OCI-LY3 (cell line): ENCODE results near the gene OR51B6.

Source experiments
- H2AFZ ChIP-seq: fragments of 200-600, 300-600 bp; shearing (Covaris generic); 2 replicates; pipeline ENCODE4 v1.6.0; 2014; ENCODE audit warnings: antibody characterized with exemption, low read depth, low read length
- H3K27ac ChIP-seq: fragments of 200-600, 300-600 bp; sonication (generic); 2 replicates; pipeline ENCODE4 v1.5.1; 2014; ENCODE audit warnings: mild to moderate bottlenecking, low read length, moderate library complexity, mixed read lengths
- H3K27me3 ChIP-seq: fragments of 200-600, 300-600 bp; sonication (generic); 2 replicates; pipeline ENCODE4 v1.6.1; 2014; ENCODE audit warnings: low read depth, low read length, mixed read lengths
- H3K36me3 ChIP-seq: fragments of 200-600, 300-600 bp; sonication (generic); replicated peaks from 2 replicates; pipeline ENCODE3; 2014; ENCODE audit warnings: low read depth, low read length, mixed read lengths
- H3K4me1 ChIP-seq: fragments of 300-600, 200-600 bp; sonication (generic); 2 replicates; pipeline ENCODE4 v1.6.1; 2014; ENCODE audit warnings: low read length, mixed read lengths
- H3K4me2 ChIP-seq: fragments of 200-600, 300-600 bp; sonication (generic); 2 replicates; pipeline ENCODE4 v1.6.1; 2014; ENCODE audit warnings: low read length, mixed read lengths
- H3K4me3 ChIP-seq: fragments of 300-600, 200-600 bp; sonication (generic); 2 replicates; pipeline ENCODE4 v1.5.1; 2014; ENCODE audit warnings: antibody characterized with exemption, mild to moderate bottlenecking, low read length, moderate library complexity
- H3K79me2 ChIP-seq: fragments of 300-600, 200-600 bp; shearing (Covaris generic); 2 replicates; pipeline ENCODE4 v1.6.1; 2014; ENCODE audit warnings: mild to moderate bottlenecking, low read length, mixed read lengths
- H3K9ac ChIP-seq: fragments of 300-600, 200-600 bp; shearing (Covaris generic); 2 replicates; pipeline ENCODE4 v1.6.0; 2014; ENCODE audit warnings: mild to moderate bottlenecking, low read length, moderate library complexity
- H3K9me3 ChIP-seq: fragments of 200-600, 300-600 bp; shearing (Covaris generic); 2 replicates; pipeline ENCODE4 v1.6.1; 2014; ENCODE audit warnings: low read length, mixed read lengths; ENCODE audit not compliant: insufficient read depth
- H4K20me1 ChIP-seq: fragments of 200-600, 300-600 bp; sonication (generic); 2 replicates; pipeline ENCODE4 v1.6.1; 2016; ENCODE audit warnings: low read length, mixed read lengths; ENCODE audit not compliant: insufficient read depth
- EZH2phosphoT487 ChIP-seq: fragments of 200-600 bp; shearing (Covaris generic); IDR thresholded peaks from 2 replicates; pipeline ENCODE4 v1.6.1; 2018; ENCODE audit warnings: antibody characterized with exemption, mixed run types, low read depth
- TF ChIP-seq, protein P1 (sequence below): fragments of 200-600, 300-600 bp; sonication (generic); IDR thresholded peaks from 2 replicates; pipeline ENCODE4 v1.5.1; 2014; ENCODE audit warnings: antibody characterized with exemption, low read length, low read depth

Gene OR51B6

DNA sequence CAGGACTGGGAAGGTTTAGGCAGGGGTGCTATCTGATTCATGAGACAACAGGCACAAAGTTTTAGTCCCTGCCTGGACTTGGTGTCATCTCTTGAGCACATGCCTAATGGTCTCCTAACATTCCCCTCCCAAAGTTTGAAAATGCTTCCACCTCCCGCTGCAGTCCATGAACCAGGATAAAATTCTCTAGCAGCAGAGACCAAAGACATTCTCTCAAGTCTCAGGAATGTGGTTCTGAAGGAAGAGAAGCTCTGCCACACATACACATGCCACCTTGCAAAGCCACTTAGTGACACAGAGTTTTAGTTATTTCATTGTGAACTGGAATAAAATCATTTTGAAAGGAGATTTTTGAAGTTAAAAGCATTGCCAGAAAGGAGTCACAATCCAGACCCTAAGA lies 15.5 kb downstream of the OR51B6 start:
- Histone ChIP-seq H3K79me2 (no peaks in the 10 kb centered on the region), H3K36me3 (no peaks in the 10 kb centered on the region), H3K27me3 (no peaks in the 10 kb centered on the region), H4K20me1 (no peaks in the 10 kb centered on the region), H3K4me3 (no peak overlapping the region), H3K4me1 (peaks cover 24% of the 10 kb centered on the region), H2AFZ (no peak overlapping the region), H3K9ac (no peak overlapping the region), H3K27ac (no peak overlapping the region), H3K9me3 (no peaks in the 10 kb centered on the region), H3K4me2 (no peak overlapping the region)
- no peak for TF ChIP-seq EZH2phosphoT487
- TF ChIP-seq, protein P1, sequence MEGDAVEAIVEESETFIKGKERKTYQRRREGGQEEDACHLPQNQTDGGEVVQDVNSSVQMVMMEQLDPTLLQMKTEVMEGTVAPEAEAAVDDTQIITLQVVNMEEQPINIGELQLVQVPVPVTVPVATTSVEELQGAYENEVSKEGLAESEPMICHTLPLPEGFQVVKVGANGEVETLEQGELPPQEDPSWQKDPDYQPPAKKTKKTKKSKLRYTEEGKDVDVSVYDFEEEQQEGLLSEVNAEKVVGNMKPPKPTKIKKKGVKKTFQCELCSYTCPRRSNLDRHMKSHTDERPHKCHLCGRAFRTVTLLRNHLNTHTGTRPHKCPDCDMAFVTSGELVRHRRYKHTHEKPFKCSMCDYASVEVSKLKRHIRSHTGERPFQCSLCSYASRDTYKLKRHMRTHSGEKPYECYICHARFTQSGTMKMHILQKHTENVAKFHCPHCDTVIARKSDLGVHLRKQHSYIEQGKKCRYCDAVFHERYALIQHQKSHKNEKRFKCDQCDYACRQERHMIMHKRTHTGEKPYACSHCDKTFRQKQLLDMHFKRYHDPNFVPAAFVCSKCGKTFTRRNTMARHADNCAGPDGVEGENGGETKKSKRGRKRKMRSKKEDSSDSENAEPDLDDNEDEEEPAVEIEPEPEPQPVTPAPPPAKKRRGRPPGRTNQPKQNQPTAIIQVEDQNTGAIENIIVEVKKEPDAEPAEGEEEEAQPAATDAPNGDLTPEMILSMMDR = no peak

DNA sequence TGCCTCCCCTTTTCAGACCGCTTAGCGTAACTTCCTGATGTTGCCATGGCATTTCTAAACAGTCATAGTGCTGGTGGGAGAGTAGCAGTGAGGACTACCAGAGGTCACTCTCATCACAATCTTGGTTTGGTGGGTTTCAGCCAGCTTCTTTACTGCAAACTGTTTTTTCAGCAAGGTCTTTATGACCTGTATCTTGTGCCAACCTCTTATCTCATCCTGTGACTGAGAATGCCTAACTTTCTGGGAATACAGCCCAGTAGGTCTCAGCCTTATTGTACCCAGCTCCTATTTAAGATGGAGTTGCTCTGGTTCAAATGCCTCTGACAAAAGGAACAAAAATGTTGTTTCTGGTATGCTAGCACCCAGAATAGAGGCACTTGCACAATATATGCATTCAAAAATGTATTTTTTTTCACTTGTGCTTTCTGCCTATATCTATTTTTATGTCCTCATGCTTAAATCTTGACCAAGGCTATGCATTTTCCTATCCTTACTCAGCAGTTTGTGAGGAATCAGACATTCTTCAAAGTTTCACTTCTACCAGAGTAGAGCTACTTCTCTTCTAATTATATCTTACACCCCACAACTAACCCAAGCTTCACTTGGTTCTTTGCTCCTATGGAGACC lies 16.3 kb downstream of the OR51B6 start:
- Histone ChIP-seq H3K36me3 (no peaks in the 10 kb centered on the region), H3K9me3 (no peaks in the 10 kb centered on the region), H3K27me3 (no peaks in the 10 kb centered on the region), H3K9ac (no peak overlapping the region), H2AFZ (no peak overlapping the region), H3K27ac (peak overlapping the region; percentile 58; the same call in 1 of the 2 replicates), H3K4me2 (peak overlapping the region; percentile 32; the same call in 1 of the 2 replicates), H3K79me2 (no peaks in the 10 kb centered on the region), H3K4me3 (no peak overlapping the region), H3K4me1 (peaks cover 24% of the 10 kb centered on the region), H4K20me1 (no peaks in the 10 kb centered on the region)
- no peak for TF ChIP-seq EZH2phosphoT487
- TF ChIP-seq, protein P1 = no peak

DNA sequence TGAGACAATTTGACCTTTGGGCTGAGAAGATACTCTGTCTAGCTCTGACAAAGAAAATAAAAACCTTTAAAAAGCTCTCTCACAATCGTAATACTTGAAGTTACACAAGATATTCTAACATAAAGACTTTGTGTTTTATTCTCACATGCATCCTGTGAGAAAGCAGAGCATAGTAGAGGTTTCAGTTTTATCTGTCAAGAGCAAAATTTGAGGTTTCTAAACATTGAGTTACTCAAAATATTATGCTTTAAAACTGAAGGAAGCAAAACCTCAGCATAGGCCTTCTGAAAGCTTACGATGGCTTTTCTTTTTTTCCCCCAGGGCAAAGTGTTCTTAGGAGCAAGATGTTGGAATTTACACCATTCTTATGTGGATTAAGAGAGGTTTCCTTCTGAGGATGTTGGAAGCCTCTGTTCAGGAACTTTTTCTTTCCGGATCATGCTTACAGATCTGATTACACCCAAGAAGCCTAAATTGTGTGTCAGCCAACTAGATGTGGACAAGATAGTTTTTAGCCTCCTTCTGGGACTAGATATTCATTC lies 17.3 kb downstream of the OR51B6 start:
- Histone ChIP-seq H3K4me2 (peak overlapping the region; percentile 32), H3K4me3 (no peak overlapping the region), H3K36me3 (no peaks in the 10 kb centered on the region), H3K79me2 (no peaks in the 10 kb centered on the region), H4K20me1 (no peaks in the 10 kb centered on the region), H3K27ac (peak overlapping the region; percentile 58), H3K4me1 (peaks cover 24% of the 10 kb centered on the region), H3K9me3 (no peaks in the 10 kb centered on the region), H3K9ac (peak overlapping the region; percentile 18; the same call in 1 of the 2 replicates), H3K27me3 (no peaks in the 10 kb centered on the region), H2AFZ (no peak overlapping the region)
- TF ChIP-seq, protein P1 = no peak
- TF ChIP-seq EZH2phosphoT487 = no peak

DNA sequence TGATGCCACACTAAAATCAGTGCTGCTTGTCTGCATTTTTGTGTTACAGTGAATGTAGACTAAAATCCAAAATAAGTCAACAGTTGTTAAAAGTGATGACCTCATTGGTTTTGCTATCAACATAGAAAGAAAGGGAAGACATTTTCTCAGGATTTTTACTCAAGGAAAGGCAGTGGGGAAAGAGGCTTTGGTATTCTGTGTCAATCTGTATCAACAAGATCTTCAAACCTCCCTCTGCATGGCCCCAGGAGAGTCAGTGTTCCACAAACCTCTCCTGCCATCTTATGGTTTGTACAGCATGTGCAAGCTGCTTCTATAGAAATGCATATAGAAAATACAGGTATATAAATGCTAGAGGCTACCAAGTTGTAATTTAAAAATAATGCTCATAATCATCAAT lies 18.5 kb downstream of the OR51B6 start:
- TF ChIP-seq, protein P1 = peak; percentile 78
- no peak for TF ChIP-seq EZH2phosphoT487
- H3K79me2 ChIP-seq = no peaks in the 10 kb centered on the region
- no peak overlapping the region for H2AFZ ChIP-seq
- H3K27ac ChIP-seq = no peak overlapping the region
- H3K9ac ChIP-seq = no peak overlapping the region
- peaks cover 24% of the 10 kb centered on the region for H3K4me1 ChIP-seq
- no peaks in the 10 kb centered on the region for H3K36me3 ChIP-seq
- H3K4me3 ChIP-seq = no peak overlapping the region
- H3K27me3 ChIP-seq = no peaks in the 10 kb centered on the region
- no peaks in the 10 kb centered on the region for H4K20me1 ChIP-seq
- no peaks in the 10 kb centered on the region for H3K9me3 ChIP-seq
- no peak overlapping the region for H3K4me2 ChIP-seq
